Heart right ventricle (tissue), 16 donors: ENCODE results near the gene MARCKSL1. TPM values are rescaled to one million over a fixed set of nuclear protein-coding genes. Genes with fewer than 3 reads are reported as not detected.

Source experiments
- ATAC-seq, 8 donors: fragments of 200-7000 bp; cut with Tn5 transposase; one replicate each; pipeline ENCODE4 v1.9.1; 2020; ENCODE audit warnings: mild to moderate bottlenecking in 8 of 8, moderate library complexity in 8 of 8, moderate number of reproducible peaks in 1 of 8
- DNase-seq, 2 donors: peaks; one replicate each; pipeline ENCODE4 v3.0.0-alpha.2; 2020
- H3K27ac ChIP-seq, 10 donors: fragments of 200-600 bp; sonication (generic) in 2 of 10; one replicate each; pipeline versions ENCODE4 v1.5.0 to v1.8.0; 2020 to 2022; ENCODE audit warnings: mild to moderate bottlenecking in 3 of 10
- H3K27me3 ChIP-seq, 7 donors: fragments of 200-600 bp; one replicate each; pipeline ENCODE4 v1.8.0; 2021 to 2022; ENCODE audit warnings: mild to moderate bottlenecking in 2 of 7
- H3K36me3 ChIP-seq, 9 donors: fragments of 200-600 bp; sonication (generic) in 1 of 9; one replicate each; pipeline versions ENCODE4 v1.5.0 to v1.8.0; 2020 to 2022; ENCODE audit warnings: mild to moderate bottlenecking in 2 of 9
- H3K4me1 ChIP-seq, 9 donors: fragments of 200-600 bp; sonication (generic) in 1 of 9; one replicate each; pipeline versions ENCODE4 v1.5.0 to v1.8.0; 2020 to 2022; ENCODE audit warnings: mild to moderate bottlenecking in 4 of 9
- H3K4me3 ChIP-seq, 10 donors: fragments of 200-600 bp; sonication (generic) in 2 of 10; one replicate each; pipeline versions ENCODE4 v1.5.0 to v1.8.0; 2020 to 2022; ENCODE audit warnings: mild to moderate bottlenecking in 7 of 10, moderate library complexity in 2 of 10
- H3K9me3 ChIP-seq, 11 donors: fragments of 200-600 bp in 10 of 11; sonication (generic) in 2 of 11; one replicate each; pipeline versions ENCODE4 v1.5.0 to v1.8.0; 2013 to 2022; ENCODE audit warnings: mild to moderate bottlenecking in 2 of 11, control low read depth in 1 of 11, moderate library complexity in 1 of 11
- CTCF ChIP-seq, 9 donors: fragments of 200-600 bp; sonication (generic) in 2 of 9; IDR thresholded peaks; one replicate each; pipeline versions ENCODE4 v1.5.0 to v1.8.0; 2021 to 2022; ENCODE audit warnings: antibody characterized with exemption in 9 of 9, mild to moderate bottlenecking in 5 of 9, moderate library complexity in 1 of 9
- WGBS, 2 donors: extraction: QIAGEN DNeasy Blood & Tissue Kit; methylation state at CpG; one replicate each; pipeline ENCODE4 v1.1.7; 2013; ENCODE audit warnings: inconsistent platforms in 1 of 2; 5-methylcytosine and 5-hydroxymethylcytosine counted together
- intact Hi-C, 10 donors: fragments of 100-400 bp; cut with DNase I; formaldehyde crosslinking; loops; one replicate each; pipeline versions ENCODE4 v1.11.1 to v1.14.2; 2022
- polyA plus RNA-seq, 2 donors: library from polyadenylated mRNA; stranded (reverse); fragments of 200-250 nt; gene quantifications; one replicate each; pipeline ENCODE4 v1.2.3, GENCODE V29; 2013
- total RNA-seq, 10 donors: library from RNA; stranded (reverse); fragmentation: NEBNext Ultra II Directional in 3 of 10; extraction: Animal tissue kit (Norgen Biotek cat#: 25700) in 3 of 10; gene quantifications; one replicate each; pipeline versions ENCODE4 v1.2.1 to v1.2.4, GENCODE V29; 2021 to 2023
- donor health status: Arrhythmogenic right ventricular cardiomyopathy.
- donor health status: ischemic (EF 13 %, LVEDD 7.1; RV severe dilation, severe dysfunction).
- donor health status: healthy with polysubstance abuse.
- donor health status: DM: no; HTN: yes; CAD: no.
- donor health status: DM: no; HTN: no; CAD: no.
- donor health status: ischemic (EF 25% LVEDD 6.9; RV normal size, moderate dysfunction).
- donor health status: ischemic (EF 25% LVEDD 5.7; RV mildly dilated, moderate dysfunction).
- donor health status: healthy.
- donor health status: DM: yes; HTN: yes; CAD: no.
- donor health status: Ischemic cardiomyopathy.
- donor health status: ischemic (EF 35%, LVEDD 5.7; RV mildly dilated, moderate dysfunction).
- donor health status: nonischemic (EF 11% LVEDD 7.7; RV severe dilation, severe dysfunction).
- donor health status: DM: yes; HTN: yes; CAD: no.
- donor health status: PGD.
- donor health status: ischemic (EF 29% LVEDD 5.4; RV normal size, mild dysfunction).
- donor health status: nonischemic (EF 23%, LVEDD 6.1; RV moderate dilation, normal function).

MARCKSL1 gene
- total and polyA plus RNA-seq, 12 donors: 6.3 to 61.1 (median 16.2) TPM

- DNase-seq: no peak
- intact Hi-C loops: no loop called here
These were observed 6.7 kb upstream of the MARCKSL1 start for GRCh38 chr1:32342704-32343103.

GRCh38 chr1:32341971-32342370, 5.9 kb upstream of the MARCKSL1 start:
- H3K27me3 ChIP-seq: peaks cover 0 to 11% (median 0%) of the 10 kb centered on the region in 7 donors
- H3K4me3 ChIP-seq: no peak overlapping the region
- ATAC-seq: no peak
- no peak overlapping the region for H3K27ac ChIP-seq
- TF ChIP-seq CTCF (IDR thresholded peaks at IDR 0.05): no peak
- H3K9me3 ChIP-seq: no peaks in the 10 kb centered on the region
- 77 to 79% methylated on average over 5 of the region's 5 CpGs for WGBS, 2 donors
- intact Hi-C loops: no loop called here
- no peaks in the 10 kb centered on the region for H3K36me3 ChIP-seq
- no peak for DNase-seq
- H3K4me1 ChIP-seq: peaks cover 0 to 51% (median 29%) of the 10 kb centered on the region in 9 donors

More at GRCh38 chr1:32342704-32343103, 6.7 kb upstream of the MARCKSL1 start:
- H3K9me3 ChIP-seq: no peaks in the 10 kb centered on the region
- H3K36me3 ChIP-seq: no peaks in the 10 kb centered on the region
- H3K4me1 ChIP-seq: peaks cover 0 to 44% (median 22%) of the 10 kb centered on the region in 9 donors
- H3K4me3 ChIP-seq: no peak overlapping the region
- 95 to 98% methylated on average over 10 of the region's 10 CpGs for WGBS, 2 donors
- ATAC-seq: no peak
- peaks cover 0 to 11% (median 0%) of the 10 kb centered on the region in 7 donors for H3K27me3 ChIP-seq
- no peak for TF ChIP-seq CTCF (IDR thresholded peaks at IDR 0.05)
- no peak overlapping the region for H3K27ac ChIP-seq

GRCh38 chr1:32341186-32341757, 5.2 kb upstream of the MARCKSL1 start:
- no peak for TF ChIP-seq CTCF (IDR thresholded peaks at IDR 0.05)
- H3K27ac ChIP-seq: no peak overlapping the region
- WGBS, 2 donors: 83 to 87% methylated on average over 11 of the region's 11 CpGs
- intact Hi-C loops: no loop called here
- H3K9me3 ChIP-seq: no peaks in the 10 kb centered on the region
- no peak overlapping the region for H3K4me3 ChIP-seq
- ATAC-seq (peak in 1 of 8 donors; percentile 27), DNase-seq (no peak)
- H3K27me3 ChIP-seq: peaks cover 0 to 4% (median 0%) of the 10 kb centered on the region in 7 donors
- no peaks in the 10 kb centered on the region for H3K36me3 ChIP-seq
- peaks cover 0 to 58% (median 36%) of the 10 kb centered on the region in 9 donors for H3K4me1 ChIP-seq

GRCh38 chr1:32339363-32339978, 3.4 kb upstream of the MARCKSL1 start:
- no peak for TF ChIP-seq CTCF (IDR thresholded peaks at IDR 0.05)
- intact Hi-C loops: loop anchor here in 1 of 10 donors (5.0 kb wide), 1 partner anchor 53 kb away; the partner anchor contains the start of gene BSDC1
- H3K9me3 ChIP-seq: no peaks in the 10 kb centered on the region
- no peak overlapping the region for H3K4me3 ChIP-seq
- ATAC-seq: no peak
- 81 to 84% methylated on average over 5 of the region's 5 CpGs for WGBS, 2 donors
- peak overlapping the region in 3 of 10 donors; percentile 22 to 86 (median 60) for H3K27ac ChIP-seq
- peaks cover 0 to 10% (median 0%) of the 10 kb centered on the region in 7 donors for H3K27me3 ChIP-seq
- H3K36me3 ChIP-seq: peaks cover 0 to under 1% (median 0%) of the 10 kb centered on the region in 9 donors
- H3K4me1 ChIP-seq: peaks cover 0 to 58% (median 37%) of the 10 kb centered on the region in 9 donors
- DNase-seq: no peak
